NB4 (cell line): ENCODE results near the gene WARS2.
A peak's percentile ranks its signal among the peaks of the same experiment; 100 is the strongest.

ENCODE experiments used
- DNase-seq: peaks from one replicate; pipeline ENCODE4 v3.0.0; 2010; ENCODE audit warnings: low read depth
- H3K4me3 ChIP-seq: one replicate; pipeline ENCODE4 v1.5.1; 2011; ENCODE audit warnings: mild to moderate bottlenecking, low read depth, low read length, moderate library complexity
- MYC ChIP-seq: IDR thresholded peaks from 2 replicates; pipeline ENCODE4 v1.6.1; 2011; ENCODE audit warnings: low read depth, low read length
- POLR2A ChIP-seq: IDR thresholded peaks from 2 replicates; pipeline ENCODE4 v1.6.1; 2011; ENCODE audit warnings: mild to moderate bottlenecking; ENCODE audit not compliant: insufficient read length; ENCODE audit errors: extremely low read depth
- TF ChIP-seq, protein P1 (sequence below): IDR thresholded peaks from one replicate; pipeline ENCODE4 v1.5.1; 2012; ENCODE audit warnings: low read depth, low read length
- TF ChIP-seq, protein P2 (sequence below): IDR thresholded peaks from 2 replicates; pipeline ENCODE4 v1.6.1; 2011; ENCODE audit warnings: low read depth, low read length

Gene WARS2

DNA sequence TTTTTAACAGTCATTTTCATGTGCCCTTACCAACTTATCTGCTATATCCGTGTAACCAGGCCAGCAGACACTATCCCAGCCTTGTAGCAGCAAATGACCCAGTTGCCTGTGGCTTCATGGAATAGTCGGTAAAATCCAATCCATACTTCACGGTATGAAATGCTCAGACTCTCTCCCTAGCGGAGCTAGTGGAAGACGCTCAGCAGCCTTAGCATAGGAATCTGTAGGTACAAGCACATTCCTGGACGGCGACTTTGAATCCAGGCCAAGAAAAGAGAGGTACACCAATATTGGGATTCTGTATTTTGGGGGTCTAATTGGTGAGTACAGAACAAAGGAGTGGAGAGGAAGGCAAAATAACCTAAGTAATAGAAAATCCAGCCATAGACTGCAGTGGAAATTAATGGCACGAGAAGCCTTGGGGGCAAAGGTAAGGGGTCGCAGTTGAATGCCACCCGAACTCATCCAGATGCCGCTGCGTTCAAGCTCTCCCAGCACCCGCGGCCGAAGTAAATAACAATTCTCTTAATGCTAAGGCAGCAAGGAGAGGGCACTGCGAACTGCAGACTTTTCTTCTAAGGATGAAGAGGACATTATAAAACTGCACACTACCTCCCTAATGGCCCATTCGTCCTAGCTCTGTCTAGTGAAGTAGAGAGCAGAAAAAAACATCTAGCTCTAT lies 134.6 kb downstream of the WARS2 start:
- no peak for DNase-seq
- no peak overlapping the region for H3K4me3 ChIP-seq
- TF ChIP-seq, protein P1, sequence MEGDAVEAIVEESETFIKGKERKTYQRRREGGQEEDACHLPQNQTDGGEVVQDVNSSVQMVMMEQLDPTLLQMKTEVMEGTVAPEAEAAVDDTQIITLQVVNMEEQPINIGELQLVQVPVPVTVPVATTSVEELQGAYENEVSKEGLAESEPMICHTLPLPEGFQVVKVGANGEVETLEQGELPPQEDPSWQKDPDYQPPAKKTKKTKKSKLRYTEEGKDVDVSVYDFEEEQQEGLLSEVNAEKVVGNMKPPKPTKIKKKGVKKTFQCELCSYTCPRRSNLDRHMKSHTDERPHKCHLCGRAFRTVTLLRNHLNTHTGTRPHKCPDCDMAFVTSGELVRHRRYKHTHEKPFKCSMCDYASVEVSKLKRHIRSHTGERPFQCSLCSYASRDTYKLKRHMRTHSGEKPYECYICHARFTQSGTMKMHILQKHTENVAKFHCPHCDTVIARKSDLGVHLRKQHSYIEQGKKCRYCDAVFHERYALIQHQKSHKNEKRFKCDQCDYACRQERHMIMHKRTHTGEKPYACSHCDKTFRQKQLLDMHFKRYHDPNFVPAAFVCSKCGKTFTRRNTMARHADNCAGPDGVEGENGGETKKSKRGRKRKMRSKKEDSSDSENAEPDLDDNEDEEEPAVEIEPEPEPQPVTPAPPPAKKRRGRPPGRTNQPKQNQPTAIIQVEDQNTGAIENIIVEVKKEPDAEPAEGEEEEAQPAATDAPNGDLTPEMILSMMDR = no peak
- TF ChIP-seq, protein P2, sequence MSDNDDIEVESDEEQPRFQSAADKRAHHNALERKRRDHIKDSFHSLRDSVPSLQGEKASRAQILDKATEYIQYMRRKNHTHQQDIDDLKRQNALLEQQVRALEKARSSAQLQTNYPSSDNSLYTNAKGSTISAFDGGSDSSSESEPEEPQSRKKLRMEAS = no peak
- no peak for TF ChIP-seq MYC
- no peak for TF ChIP-seq POLR2A

DNA sequence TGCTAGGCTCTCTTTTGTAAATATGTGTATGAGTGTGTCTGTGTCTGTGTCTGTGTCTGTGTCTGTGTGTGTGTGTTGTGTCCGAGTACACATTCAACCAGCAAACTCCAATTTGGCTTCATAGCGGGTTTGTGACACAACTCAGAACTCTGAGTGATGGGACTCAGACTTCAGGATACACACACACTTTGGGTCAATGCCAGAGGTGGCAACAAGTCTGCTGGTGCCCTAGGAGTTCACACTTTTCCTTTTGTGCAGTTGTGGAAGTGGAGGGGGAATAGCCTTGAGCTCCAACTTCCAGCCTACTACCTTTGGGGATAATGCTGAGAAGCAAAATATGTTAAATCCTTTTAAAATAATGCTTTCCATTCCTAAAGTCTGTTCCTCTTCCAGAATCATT lies 135.7 kb downstream of the WARS2 start:
- TF ChIP-seq POLR2A = no peak
- TF ChIP-seq MYC = no peak
- TF ChIP-seq, protein P2 = no peak
- TF ChIP-seq, protein P1 = no peak

DNA sequence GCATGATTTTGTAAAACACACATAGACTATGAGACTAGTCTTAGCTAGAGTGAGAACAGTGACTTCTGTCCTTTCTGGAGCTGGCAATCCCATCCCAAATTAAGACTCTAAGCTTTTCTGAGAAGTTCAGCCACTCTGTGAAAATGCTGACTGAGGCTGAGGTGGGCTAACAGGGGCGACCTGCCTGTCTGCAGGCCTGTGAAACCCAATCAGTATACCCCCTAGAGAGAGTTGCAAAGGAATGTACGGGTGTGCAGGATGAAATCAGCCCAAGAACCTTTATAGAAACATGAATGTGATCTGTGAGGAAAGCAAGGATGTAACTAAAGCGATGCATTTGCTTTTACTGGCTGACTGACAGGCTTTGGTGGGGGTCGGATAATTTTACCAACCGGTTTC lies 136.3 kb downstream of the WARS2 start:
- no peak for DNase-seq
- no peak overlapping the region for H3K4me3 ChIP-seq
- TF ChIP-seq, protein P2 = no peak
- TF ChIP-seq POLR2A (no peak), MYC (no peak)
- TF ChIP-seq, protein P1 = no peak

More for the DNA sequence above, 135.7 kb downstream of the WARS2 start:
- no peak for DNase-seq
- H3K4me3 ChIP-seq = no peak overlapping the region

DNA sequence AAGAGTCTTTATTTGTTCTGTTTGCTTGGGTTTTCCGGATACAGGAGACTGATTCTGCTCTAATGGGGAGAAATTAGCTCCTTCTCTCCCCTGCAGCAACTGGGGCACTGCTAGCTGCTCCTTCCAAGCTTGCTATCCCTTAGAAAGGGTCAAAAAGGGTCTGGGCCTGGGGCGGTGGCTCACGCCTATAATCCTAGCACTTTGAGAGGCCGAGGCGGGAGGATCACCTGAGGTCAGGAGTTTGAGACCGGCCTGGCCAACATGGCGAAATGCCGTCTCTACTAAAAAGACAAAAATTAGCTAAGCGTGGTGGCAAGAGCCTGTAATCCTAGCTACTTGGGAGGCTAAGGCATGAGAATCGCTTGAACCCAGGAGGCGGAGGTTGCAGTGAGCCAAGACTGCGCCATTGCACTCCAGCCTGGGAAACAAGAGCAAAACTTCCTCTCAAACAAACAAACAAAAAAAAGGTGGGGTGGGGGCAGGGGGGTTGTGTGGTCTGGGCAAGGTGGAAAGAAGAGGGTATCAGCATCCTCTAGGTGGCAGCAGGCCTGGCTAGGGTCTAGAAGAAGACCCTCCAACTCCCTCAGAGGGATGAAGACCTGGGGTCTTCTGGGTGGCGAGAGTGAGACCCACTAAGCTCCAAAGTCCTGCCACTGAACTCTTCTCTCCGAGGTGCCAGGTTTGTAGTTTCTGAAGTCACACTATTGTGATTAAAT lies 136.9 kb downstream of the WARS2 start:
- TF ChIP-seq, protein P1 = no peak
- TF ChIP-seq MYC (no peak), POLR2A (no peak)
- TF ChIP-seq, protein P2 = no peak
- H3K4me3 ChIP-seq = no peak overlapping the region
- DNase-seq = no peak

DNA sequence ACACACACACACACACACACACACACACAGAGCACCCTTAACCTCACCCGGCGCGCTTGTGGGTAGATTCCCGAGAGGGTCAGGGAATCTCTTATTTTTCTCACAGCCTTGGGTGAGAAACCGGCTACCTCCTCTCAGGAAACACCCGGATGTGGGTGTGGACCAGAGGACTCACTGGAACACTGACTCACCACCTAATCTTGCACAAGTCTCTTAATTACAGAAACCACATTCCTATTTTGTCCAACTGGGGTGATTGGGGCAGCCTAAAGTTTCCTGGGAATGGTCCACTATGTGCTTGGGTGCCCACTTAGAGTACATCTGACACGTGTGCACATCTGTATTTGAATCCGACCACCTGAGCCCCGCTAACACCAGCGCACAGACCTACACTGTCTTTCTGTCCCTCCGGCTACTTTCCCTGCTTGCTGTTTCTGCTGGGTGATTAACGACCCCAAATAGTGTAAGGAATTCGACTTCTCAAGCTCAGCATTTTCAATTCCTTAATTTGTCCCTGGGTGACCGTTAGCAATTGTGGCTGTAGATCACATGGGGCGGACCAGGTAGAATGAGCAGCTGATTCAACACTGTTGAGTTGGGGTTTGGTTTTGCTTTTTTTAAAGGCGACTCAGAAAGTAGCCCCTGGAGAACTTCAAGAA lies 138.3 kb downstream of the WARS2 start:
- peak overlapping the region; percentile 54 for H3K4me3 ChIP-seq
- TF ChIP-seq MYC (0 out of 2 replicates have a peak, but pooled peaks have one; percentile 19), POLR2A (no peak)
- TF ChIP-seq, protein P1 = no peak
- TF ChIP-seq, protein P2 = peak; percentile 5; the same call in 1 of the 2 replicates
- peak; percentile 87 for DNase-seq
